Measurements from ENCODE around the gene DNAJB9.

Gene DNAJB9

GRCh38 chr7:108568801-108569380, 783 bp upstream of the DNAJB9 start:
- peak in 1 of 2 donors; percentile 23 for DNase-seq (ENCODE audit: low read depth in 2 of 2)

GRCh38 chr7:108570146-108570755, 577 bp downstream of the DNAJB9 start:
- peak; percentile 10 to 15 for DNase-seq (ENCODE audit: low read depth in 2 of 2)

DNA sequence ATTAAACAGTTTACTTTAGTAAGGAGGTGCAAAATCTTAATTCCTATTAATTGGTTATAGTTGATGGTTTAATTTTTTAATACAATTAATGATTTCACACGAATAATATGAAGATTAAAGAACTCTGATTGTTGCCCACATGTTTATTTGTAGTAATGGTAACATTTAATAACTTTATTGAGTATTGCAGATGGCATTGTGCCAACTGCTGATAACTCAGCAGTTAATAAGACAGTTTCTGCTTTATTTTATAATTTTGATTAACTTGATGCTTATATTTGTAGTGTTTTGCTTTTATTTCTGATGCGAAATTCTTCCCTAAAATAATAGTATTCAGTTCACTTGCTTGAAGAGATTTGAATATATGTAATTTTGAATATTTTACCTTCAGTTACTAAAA, 2.8 kb downstream of the DNAJB9 start:
- DNase-seq (ENCODE audit: low read depth in 2 of 2), result no peak

GRCh38 chr7:108575156-108575555, 5.5 kb downstream of the DNAJB9 start:
- no peak for DNase-seq (ENCODE audit: low read depth in 2 of 2)

GRCh38 chr7:108576116-108576515, 6.4 kb downstream of the DNAJB9 start:
- DNase-seq (ENCODE audit: low read depth in 2 of 2), result no peak

- no peak for DNase-seq (ENCODE audit: low read depth in 2 of 2)
These were observed 9.3 kb downstream of the DNAJB9 start for GRCh38 chr7:108578937-108579336.

- DNase-seq (ENCODE audit: low read depth in 2 of 2), result no peak
These were observed 10.6 kb downstream of the DNAJB9 start for GRCh38 chr7:108580298-108580697.

DNA sequence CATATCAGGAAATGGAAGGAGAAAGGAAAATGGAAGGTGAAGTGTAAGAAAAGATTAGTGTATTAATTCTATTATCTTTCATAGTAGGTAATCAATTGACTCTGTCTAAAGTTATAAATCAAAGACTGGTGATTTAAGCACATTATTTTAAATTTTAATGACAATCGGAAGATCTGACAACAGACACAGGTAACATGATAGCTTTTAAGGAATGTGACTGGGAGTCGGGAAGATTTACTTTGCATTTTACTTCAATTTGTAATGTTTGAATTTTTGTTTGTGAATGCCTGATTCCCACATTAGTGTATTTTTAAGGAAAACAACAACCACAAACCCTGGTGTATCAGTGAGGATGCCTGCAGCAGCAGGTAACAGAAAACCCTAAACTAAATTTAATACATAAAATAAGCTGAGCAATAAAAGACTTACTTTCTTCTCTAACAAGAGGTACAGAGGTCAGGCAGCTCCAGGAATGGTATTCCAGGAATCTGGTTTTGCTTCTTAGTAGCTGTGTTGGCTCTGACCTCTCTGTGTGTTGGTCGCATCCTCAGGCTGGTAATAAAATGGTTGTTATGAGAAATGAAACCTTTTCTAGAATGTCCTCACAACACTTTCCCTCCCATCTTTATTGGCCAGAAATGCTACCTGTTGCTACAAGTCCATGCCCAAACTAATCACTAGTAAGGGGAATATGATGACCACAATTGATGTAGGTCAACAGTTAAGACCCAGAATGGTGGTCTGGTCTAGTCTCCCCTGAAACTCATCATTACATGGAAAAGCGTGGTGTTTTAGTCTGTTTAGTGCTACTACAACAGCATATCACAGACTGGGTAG, 12.2 kb downstream of the DNAJB9 start:
- DNase-seq (ENCODE audit: low read depth in 2 of 2), result no peak

DNA sequence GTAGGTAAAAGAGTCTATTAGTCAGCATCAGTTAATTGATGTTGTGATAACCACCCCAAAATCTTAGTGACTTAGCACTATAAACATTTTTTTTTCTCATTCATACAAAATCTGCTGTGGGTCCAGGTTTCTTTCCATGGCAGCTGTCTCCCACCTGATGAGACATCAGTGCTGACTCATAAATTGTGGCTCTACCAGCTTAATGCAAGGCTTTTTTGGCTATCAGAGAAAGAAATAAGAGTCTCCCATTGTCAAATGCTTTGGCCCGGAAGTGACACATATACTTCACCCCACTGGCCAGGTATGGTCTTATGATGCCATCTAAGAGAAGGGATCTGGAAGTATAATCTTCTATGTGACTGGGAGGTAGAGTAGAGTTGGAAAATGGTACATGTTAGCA, 14.5 kb downstream of the DNAJB9 start:
- no peak for DNase-seq (ENCODE audit: low read depth in 2 of 2)

DNA sequence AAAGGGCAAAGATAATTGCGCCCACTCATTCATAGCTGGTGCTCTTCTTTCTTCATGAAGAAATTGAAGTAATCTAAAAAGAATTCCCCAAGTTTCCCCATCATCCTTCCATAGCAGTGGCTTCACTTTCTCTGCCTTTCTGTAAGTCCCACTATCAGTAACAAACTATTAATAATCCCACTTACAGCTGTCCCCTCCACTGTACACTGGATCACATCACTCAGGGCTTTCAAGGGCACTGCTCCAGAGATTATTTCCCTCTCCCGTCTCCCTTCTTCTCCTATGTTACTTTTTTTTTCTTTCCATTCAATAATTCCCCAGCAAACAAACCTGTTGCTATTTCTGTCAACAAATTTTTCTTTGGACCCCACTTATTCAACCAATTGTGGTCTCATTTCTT, 16.2 kb downstream of the DNAJB9 start:
- DNase-seq (ENCODE audit: low read depth in 2 of 2), result no peak

DNA sequence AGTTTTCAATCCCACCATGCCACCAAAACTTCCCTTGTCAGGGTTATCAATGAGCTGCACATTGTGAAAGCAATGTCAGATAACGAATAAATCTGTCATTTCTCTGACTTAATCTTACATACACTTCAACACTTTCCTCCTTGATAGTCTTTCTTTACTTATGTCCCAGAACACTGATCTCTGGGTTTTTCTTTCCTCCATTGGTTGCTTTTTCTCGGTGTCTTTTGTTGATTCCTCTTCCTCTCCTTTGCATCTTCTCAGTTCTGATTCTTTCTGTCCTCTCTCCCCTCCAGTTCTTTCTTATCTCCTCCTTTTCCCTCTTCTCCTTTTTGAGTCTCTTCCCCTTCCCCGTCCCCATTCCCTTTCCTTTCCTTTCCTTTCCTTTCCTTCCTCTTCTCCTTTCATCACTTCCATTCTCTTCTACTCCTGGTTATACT, 16.6 kb downstream of the DNAJB9 start:
- DNase-seq (ENCODE audit: low read depth in 2 of 2), result no peak

GRCh38 chr7:108589199-108589598, 19.5 kb downstream of the DNAJB9 start:
- no peak for DNase-seq (ENCODE audit: low read depth in 2 of 2)

DNA sequence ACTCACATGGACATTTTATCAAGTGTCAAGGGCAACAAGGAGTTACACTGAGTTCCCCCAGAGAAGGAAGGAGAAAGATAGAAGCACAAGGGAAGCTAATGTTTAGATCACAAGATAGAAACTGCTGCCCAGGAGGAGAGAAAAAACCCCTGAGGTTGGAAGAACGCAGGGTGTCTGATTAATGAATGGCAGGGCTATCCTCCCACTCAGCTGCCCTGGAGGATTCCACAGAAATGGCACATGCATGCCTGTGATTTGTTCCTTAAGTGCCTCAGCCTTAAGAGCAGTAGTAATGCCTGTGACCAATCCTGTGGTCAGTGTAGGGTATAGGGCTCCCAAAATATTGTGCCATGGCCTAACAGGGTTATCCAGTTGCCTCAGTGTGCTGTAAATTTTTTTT, 20.2 kb downstream of the DNAJB9 start:
- no peak for DNase-seq (ENCODE audit: low read depth in 2 of 2)

DNA sequence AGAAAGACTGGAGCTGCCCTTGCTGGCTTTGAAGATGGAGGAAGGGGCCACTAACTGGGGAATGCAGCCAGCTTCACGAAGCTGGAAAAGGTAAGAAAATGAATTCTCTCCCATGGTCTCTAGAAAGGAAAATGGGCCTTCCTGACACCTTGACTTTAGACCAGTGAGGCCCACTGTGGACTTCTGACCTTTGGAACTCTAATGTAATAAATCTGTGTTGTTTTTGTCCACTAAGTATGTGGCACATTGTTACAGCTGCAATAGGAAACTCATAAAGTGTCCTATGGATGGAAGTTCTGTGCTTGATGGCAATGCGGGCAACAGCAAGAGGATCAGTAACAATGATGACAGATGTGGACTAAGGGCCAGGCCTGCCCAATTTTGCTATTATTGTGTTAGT, 20.9 kb downstream of the DNAJB9 start:
- no peak for DNase-seq (ENCODE audit: low read depth in 2 of 2)

- DNase-seq (ENCODE audit: low read depth in 2 of 2), result no peak
These were observed 23.1 kb downstream of the DNAJB9 start for GRCh38 chr7:108592646-108593201.

DNA sequence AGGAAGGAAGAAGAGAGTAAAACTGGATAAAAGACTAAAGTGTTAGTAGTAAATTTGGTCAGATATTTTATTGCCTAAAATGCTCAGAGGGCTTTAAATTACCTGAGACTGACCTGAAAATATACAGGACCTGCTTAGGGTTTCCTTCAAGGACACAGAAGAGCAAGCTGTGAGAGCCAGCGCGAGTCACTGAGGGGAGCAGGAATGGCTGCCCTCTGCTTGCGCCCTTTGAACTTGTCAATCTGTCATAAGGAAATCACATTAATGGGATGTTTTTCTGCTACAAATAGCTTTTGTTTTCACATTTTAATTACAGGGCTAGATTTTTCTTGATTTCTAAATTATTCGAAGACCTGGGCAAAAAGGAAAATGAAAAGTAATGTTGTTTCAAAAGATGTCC, 26.9 kb downstream of the DNAJB9 start:
- DNase-seq (ENCODE audit: low read depth in 2 of 2), result no peak

- DNase-seq (ENCODE audit: low read depth in 2 of 2), result no peak
These were observed 28.5 kb downstream of the DNAJB9 start for GRCh38 chr7:108598153-108598552.

DNA sequence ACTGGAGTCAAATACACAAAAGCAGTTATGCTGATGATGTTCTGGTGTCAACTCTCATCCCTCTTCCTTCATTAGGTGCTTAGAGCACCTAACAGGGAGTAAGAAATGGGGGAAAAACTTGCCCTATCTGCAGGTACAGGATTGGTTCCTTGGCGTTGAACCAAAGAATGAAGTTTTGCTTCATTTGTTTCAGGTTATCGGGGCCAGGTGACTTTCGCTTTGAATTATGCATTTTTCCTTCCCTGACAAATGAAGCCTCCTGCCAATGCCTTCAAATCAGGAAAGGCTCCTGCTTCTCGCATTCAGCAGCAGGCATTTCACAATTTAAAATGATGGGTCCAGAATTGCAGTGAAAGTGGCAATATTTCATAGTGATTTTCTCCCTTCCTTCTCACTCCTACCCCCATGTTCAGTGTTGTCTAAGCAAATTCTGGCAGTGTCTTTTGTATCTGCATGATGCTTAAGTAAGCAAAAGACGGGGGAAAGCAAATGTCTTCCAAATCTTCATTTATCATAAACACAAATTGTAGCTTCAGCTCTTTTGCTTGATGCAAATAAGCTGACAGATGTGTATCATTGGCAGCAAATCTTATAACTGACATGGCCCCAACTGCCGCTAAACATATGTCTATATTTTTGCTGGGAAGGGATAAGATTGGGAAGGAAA, 29.4 kb downstream of the DNAJB9 start:
- no peak for DNase-seq (ENCODE audit: low read depth in 2 of 2)

DNA sequence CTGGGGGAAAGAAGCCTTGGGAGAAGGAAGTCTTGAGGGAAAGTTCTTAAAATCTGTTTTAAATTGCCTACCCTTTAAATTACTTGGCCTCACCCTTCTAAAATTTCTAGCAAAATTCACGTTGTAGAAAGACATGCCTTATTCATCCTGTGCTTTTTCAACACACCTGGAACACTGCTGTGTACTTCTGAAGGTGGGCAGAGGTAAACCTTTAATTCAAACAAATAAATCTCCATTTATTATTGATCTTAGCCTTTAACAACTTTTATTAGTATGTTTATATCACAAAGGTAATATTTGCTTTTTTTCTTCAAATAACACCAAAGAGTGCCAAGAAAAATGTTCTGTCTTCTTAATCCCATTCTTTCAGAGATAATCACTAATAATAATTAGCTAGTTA, 30.7 kb downstream of the DNAJB9 start:
- no peak for DNase-seq (ENCODE audit: low read depth in 2 of 2)

GRCh38 chr7:108603656-108604306, 34.1 kb downstream of the DNAJB9 start:
- no peak for DNase-seq (ENCODE audit: low read depth in 2 of 2)

DNA sequence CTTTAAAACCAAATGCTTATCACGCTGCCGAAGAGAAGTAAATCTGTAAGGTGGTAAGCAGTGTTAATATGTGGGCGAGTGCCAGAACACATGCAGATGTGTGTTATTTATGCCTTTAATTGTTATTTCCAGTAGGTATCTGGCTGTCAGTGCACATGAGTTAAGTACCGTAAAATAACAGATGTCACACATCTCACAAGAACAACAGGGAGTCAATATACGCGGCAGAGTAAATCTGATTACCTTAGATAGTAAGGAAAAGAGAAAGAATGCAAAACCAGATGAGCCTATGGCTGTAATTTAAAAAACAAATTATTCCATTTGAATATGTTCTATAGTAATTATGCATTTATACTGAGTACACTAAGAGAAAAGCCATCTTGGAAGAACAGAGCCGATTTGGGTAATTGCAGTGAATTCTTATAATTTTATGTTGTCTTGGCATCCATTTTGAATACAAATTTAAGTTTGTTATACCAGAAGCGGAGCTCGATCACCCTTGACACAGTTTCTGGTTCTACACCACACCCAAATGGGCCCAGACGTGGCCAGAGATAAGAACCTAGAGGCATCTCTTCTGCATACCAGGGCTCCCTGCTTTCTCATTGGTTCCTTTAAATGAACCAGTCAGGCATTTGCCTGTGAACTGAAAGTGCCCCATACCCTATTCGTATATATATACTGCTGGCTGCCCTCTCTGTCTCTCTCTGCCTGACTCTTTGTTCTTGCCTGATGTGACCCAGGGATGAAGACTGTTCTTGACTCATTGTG, 34.8 kb downstream of the DNAJB9 start:
- DNase-seq (ENCODE audit: low read depth in 2 of 2), result no peak

All from stimulated activated CD4-positive, alpha-beta T cell treated with anti-CD3 and anti-CD28 coated beads, Interleukin-1b, Interleukin-23, amount 100 ng/mL, for 4 hours (primary cell).